Prostate gland (tissue), 2 donors: ENCODE data around the gene GRAP2. TPM values are rescaled to one million over a fixed set of nuclear protein-coding genes. Genes with fewer than 3 reads are reported as not detected.

ENCODE experiments used
- DNase-seq: peaks from one replicate; pipeline ENCODE4 v3.0.0-alpha.2; 2019; ENCODE audit warnings: low spot score
- H3K27ac ChIP-seq, 2 donors: fragments of 200-600 bp; sonication (generic); 2 replicates each; pipeline ENCODE4 v1.5.1; 2017 to 2019
- H3K27me3 ChIP-seq: fragments of 200-600 bp; sonication (generic); replicated peaks from 2 replicates; pipeline ENCODE4 v1.5.1; 2019; ENCODE audit not compliant: insufficient read depth
- H3K36me3 ChIP-seq, 2 donors: fragments of 200-600 bp; sonication (generic); 1 replicate in 1 of 2; 2 replicates in 1 of 2; pipeline versions ENCODE4 v1.5.1 to v1.8.1; 2017 to 2019
- H3K4me1 ChIP-seq: fragments of 200-600 bp; sonication (generic); replicated peaks from 2 replicates; pipeline ENCODE4 v1.5.1; 2019
- H3K4me3 ChIP-seq, 2 donors: fragments of 200-600 bp; sonication (generic); 2 replicates each; pipeline ENCODE4 v1.5.1; 2017 to 2019
- H3K9me3 ChIP-seq: fragments of 200-600 bp; sonication (generic); 2 replicates; pipeline ENCODE4 v1.5.1; 2017
- CTCF ChIP-seq, 4 experiments: fragments of 200-600 bp in 2 of 4; fragments of 450-650 bp in 2 of 4; sonication (generic) in 2 of 4; IDR thresholded peaks; 1 replicate in 3 of 4; 2 replicates in 1 of 4; pipeline ENCODE4 v1.5.1; 2016 to 2019; ENCODE audit warnings: antibody characterized with exemption in 4 of 4, mild to moderate bottlenecking in 2 of 4, moderate library complexity in 2 of 4
- POLR2A ChIP-seq: fragments of 450-650 bp; IDR thresholded peaks from one replicate; pipeline ENCODE4 v1.6.1; 2016; ENCODE audit warnings: antibody characterized with exemption, mild to moderate bottlenecking
- POLR2AphosphoS5 ChIP-seq: sonication (generic); formaldehyde crosslinking; IDR thresholded peaks from one replicate; pipeline ENCODE4 v1.6.1; 2017; ENCODE audit warnings: antibody characterized with exemption
- WGBS: methylation state at CpG from one replicate; pipeline ENCODE4 v1.1.5; 2018; 5-methylcytosine and 5-hydroxymethylcytosine counted together
- intact Hi-C: fragments of 100-400 bp; cut with DNase I; formaldehyde crosslinking; loops from one replicate; pipeline ENCODE4 v1.14.2; 2022
- total RNA-seq, 2 donors: library from RNA; depleted of rRNA; stranded (reverse); fragments of >200 nt; gene quantifications; one replicate each; pipeline ENCODE4 v1.1.0, GENCODE V29; 2016

The GRAP2 gene
- total RNA-seq, 2 donors from 2014 or later, result 0.91 to 2.2 TPM

GRCh38 chr22:39952347-39952746 lies 51.5 kb downstream of the GRAP2 start:
- no peaks in the 10 kb centered on the region for H3K4me1 ChIP-seq
- no peaks in the 10 kb centered on the region for H3K36me3 ChIP-seq
- no peak for DNase-seq
- TF ChIP-seq POLR2AphosphoS5, result no peak
- intact Hi-C loops, result no loop called here
- no peak overlapping the region for H3K27ac ChIP-seq
- no peaks in the 10 kb centered on the region for H3K9me3 ChIP-seq
- no peaks in the 10 kb centered on the region for H3K27me3 ChIP-seq
- H3K4me3 ChIP-seq, result no peak overlapping the region
- WGBS, result 94% methylated on average over 6 of the region's 6 CpGs

- no peak overlapping the region for H3K27ac ChIP-seq
- no peak for DNase-seq
- no peak overlapping the region for H3K4me3 ChIP-seq
- intact Hi-C loops, result no loop called here
- H3K4me1 ChIP-seq, result no peaks in the 10 kb centered on the region
- H3K9me3 ChIP-seq, result no peaks in the 10 kb centered on the region
- WGBS, result 100% methylated on average over 2 of the region's 2 CpGs
- TF ChIP-seq CTCF (IDR thresholded peaks at IDR 0.05) (no peak), POLR2AphosphoS5 (no peak), POLR2A (no peak)
- H3K36me3 ChIP-seq, result no peaks in the 10 kb centered on the region
- H3K27me3 ChIP-seq, result no peaks in the 10 kb centered on the region
Observed at GRCh38 chr22:39953101-39953500, 52.2 kb downstream of the GRAP2 start.

- no peak overlapping the region for H3K27ac ChIP-seq
- 93% methylated on average over 4 of the region's 4 CpGs for WGBS
- intact Hi-C loops, result no loop called here
- H3K36me3 ChIP-seq, result no peaks in the 10 kb centered on the region
- no peaks in the 10 kb centered on the region for H3K9me3 ChIP-seq
- TF ChIP-seq POLR2A, result no peak
- no peak for TF ChIP-seq CTCF (IDR thresholded peaks at IDR 0.05)
- TF ChIP-seq POLR2AphosphoS5, result no peak
- no peak for DNase-seq
- no peaks in the 10 kb centered on the region for H3K4me1 ChIP-seq
- no peak overlapping the region for H3K4me3 ChIP-seq
- H3K27me3 ChIP-seq, result no peaks in the 10 kb centered on the region
Observed at GRCh38 chr22:39954584-39955055, 53.7 kb downstream of the GRAP2 start.

GRCh38 chr22:39955675-39956074 lies 54.8 kb downstream of the GRAP2 start:
- 98% methylated on average over 2 of the region's 2 CpGs for WGBS
- Histone ChIP-seq H3K9me3 (no peaks in the 10 kb centered on the region), H3K27me3 (no peaks in the 10 kb centered on the region), H3K36me3 (no peaks in the 10 kb centered on the region), H3K4me1 (no peaks in the 10 kb centered on the region), H3K27ac (no peak overlapping the region), H3K4me3 (no peak overlapping the region)
- DNase-seq, result no peak
- no peak for TF ChIP-seq CTCF (IDR thresholded peaks at IDR 0.05)
- no peak for TF ChIP-seq POLR2A
- TF ChIP-seq POLR2AphosphoS5, result no peak
- intact Hi-C loops, result no loop called here

- H3K36me3 ChIP-seq, result no peaks in the 10 kb centered on the region
- intact Hi-C loops, result no loop called here
- WGBS, result 70% methylated on average over 10 of the region's 10 CpGs
- H3K27ac ChIP-seq, result no peak overlapping the region
- H3K4me1 ChIP-seq, result no peaks in the 10 kb centered on the region
- H3K9me3 ChIP-seq, result no peaks in the 10 kb centered on the region
- no peak for DNase-seq
- TF ChIP-seq POLR2AphosphoS5 (no peak), CTCF (IDR thresholded peaks at IDR 0.05) (no peak), POLR2A (no peak)
- no peak overlapping the region for H3K4me3 ChIP-seq
- H3K27me3 ChIP-seq, result no peaks in the 10 kb centered on the region
Observed at GRCh38 chr22:39956932-39957664, 56.2 kb downstream of the GRAP2 start.
